ENCODE data around the gene POC1A. TPM values are rescaled to one million over a fixed set of nuclear protein-coding genes. Genes with fewer than 3 reads are reported as not detected.

Gene POC1A
- total and polyA plus RNA-seq, 9 of the 15 experiments (the other 6 are each of a cell fraction or from before 2014, with no cell fraction given): 7.2 to 17.5 (median 12.1) TPM

DNA sequence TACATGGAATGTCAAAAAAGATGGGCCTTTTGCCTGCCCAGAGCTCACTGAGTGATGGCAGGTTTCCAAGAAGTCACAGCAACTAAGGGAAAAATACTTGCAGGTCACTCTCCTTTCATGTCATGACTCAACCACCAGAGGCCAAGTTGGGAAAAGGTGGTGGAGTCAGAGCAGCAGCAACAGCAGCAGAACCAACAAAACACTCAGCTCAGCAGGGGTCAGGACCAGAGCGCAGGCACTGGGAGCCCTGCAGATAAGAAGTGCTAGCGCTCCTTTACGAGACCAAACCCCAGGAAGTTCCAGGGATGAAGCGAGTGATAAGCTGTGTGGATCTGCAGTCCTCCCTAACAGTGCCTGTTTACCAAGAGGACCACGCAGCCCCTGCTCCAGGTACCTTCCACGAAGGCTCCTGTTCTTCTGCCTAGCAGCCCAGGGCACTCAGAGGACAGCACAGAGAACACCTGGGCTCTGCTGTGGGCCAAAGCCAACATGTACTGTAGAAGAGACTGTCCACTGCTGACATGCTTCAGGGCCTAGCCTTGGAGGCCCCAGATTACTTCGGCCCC lies 26.0 kb downstream of the POC1A start (continued):
- TF ChIP-seq, protein P1, sequence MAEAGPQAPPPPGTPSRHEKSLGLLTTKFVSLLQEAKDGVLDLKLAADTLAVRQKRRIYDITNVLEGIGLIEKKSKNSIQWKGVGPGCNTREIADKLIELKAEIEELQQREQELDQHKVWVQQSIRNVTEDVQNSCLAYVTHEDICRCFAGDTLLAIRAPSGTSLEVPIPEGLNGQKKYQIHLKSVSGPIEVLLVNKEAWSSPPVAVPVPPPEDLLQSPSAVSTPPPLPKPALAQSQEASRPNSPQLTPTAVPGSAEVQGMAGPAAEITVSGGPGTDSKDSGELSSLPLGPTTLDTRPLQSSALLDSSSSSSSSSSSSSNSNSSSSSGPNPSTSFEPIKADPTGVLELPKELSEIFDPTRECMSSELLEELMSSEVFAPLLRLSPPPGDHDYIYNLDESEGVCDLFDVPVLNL (CRISPR knock-in tag; IDR thresholded peaks at IDR 0.05; ENCODE audit: low read depth): no peak
- TF ChIP-seq, protein P2, sequence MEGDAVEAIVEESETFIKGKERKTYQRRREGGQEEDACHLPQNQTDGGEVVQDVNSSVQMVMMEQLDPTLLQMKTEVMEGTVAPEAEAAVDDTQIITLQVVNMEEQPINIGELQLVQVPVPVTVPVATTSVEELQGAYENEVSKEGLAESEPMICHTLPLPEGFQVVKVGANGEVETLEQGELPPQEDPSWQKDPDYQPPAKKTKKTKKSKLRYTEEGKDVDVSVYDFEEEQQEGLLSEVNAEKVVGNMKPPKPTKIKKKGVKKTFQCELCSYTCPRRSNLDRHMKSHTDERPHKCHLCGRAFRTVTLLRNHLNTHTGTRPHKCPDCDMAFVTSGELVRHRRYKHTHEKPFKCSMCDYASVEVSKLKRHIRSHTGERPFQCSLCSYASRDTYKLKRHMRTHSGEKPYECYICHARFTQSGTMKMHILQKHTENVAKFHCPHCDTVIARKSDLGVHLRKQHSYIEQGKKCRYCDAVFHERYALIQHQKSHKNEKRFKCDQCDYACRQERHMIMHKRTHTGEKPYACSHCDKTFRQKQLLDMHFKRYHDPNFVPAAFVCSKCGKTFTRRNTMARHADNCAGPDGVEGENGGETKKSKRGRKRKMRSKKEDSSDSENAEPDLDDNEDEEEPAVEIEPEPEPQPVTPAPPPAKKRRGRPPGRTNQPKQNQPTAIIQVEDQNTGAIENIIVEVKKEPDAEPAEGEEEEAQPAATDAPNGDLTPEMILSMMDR (IDR thresholded peaks at IDR 0.05 in 2 of 3, conservative IDR thresholded peaks at IDR 0.05 in 1 of 3; ENCODE audit: insufficient read depth in 2 of 3, low read depth in 1 of 3, low read length in 3 of 3): peak in 2 of 3 experiments; percentile 28 to 30; a peak in 4 of 6 replicates
- TF ChIP-seq PCBP2 (IDR thresholded peaks at IDR 0.05; ENCODE audit: low read depth, low read length, poor library complexity, severe bottlenecking): no peak
- no peak for TF ChIP-seq ZNF224 (CRISPR knock-in tag; IDR thresholded peaks at IDR 0.05)
- no peak for TF ChIP-seq TCFL5 (CRISPR knock-in tag; conservative IDR thresholded peaks at IDR 0.05)
- TF ChIP-seq JUNB (CRISPR knock-in tag; conservative IDR thresholded peaks at IDR 0.05): no peak
- TF ChIP-seq EP300 (IDR thresholded peaks at IDR 0.05; ENCODE audit: low read length): peak; percentile 57; the same call in 1 of the 2 replicates
- no peak for TF ChIP-seq PHB2 (IDR thresholded peaks at IDR 0.05; ENCODE audit: low read depth)
- no peak for TF ChIP-seq CHD2 (IDR thresholded peaks at IDR 0.05; ENCODE audit: low read depth, low read length)
- TF ChIP-seq ZNF668 (CRISPR knock-in tag; IDR thresholded peaks at IDR 0.05): no peak
- TF ChIP-seq PTTG1 (tag; IDR thresholded peaks at IDR 0.05; ENCODE audit: low read depth): no peak
- TF ChIP-seq PHF20 (IDR thresholded peaks at IDR 0.05; ENCODE audit: partially characterized antibody): no peak
- no peak for TF ChIP-seq CBX2 (IDR thresholded peaks at IDR 0.05; ENCODE audit: insufficient read depth, low read length, poor library complexity, severe bottlenecking)
- no peak for TF ChIP-seq ZBTB17 (CRISPR knock-in tag; IDR thresholded peaks at IDR 0.05)
- no peak for TF ChIP-seq ZNF707 (CRISPR knock-in tag; conservative IDR thresholded peaks at IDR 0.05)
- TF ChIP-seq FOXJ2 (tag; IDR thresholded peaks at IDR 0.05): no peak
- no peak for TF ChIP-seq JUN (IDR thresholded peaks at IDR 0.05; ENCODE audit: borderline replicate concordance, low read depth, low read length)
- no peak for TF ChIP-seq JUN (CRISPR knock-in tag; IDR thresholded peaks at IDR 0.05; ENCODE audit: borderline replicate concordance)
- TF ChIP-seq SRSF3 (IDR thresholded peaks at IDR 0.05; ENCODE audit: insufficient read depth, low read length): no peak
- TF ChIP-seq, protein P3, sequence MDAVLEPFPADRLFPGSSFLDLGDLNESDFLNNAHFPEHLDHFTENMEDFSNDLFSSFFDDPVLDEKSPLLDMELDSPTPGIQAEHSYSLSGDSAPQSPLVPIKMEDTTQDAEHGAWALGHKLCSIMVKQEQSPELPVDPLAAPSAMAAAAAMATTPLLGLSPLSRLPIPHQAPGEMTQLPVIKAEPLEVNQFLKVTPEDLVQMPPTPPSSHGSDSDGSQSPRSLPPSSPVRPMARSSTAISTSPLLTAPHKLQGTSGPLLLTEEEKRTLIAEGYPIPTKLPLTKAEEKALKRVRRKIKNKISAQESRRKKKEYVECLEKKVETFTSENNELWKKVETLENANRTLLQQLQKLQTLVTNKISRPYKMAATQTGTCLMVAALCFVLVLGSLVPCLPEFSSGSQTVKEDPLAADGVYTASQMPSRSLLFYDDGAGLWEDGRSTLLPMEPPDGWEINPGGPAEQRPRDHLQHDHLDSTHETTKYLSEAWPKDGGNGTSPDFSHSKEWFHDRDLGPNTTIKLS (IDR thresholded peaks at IDR 0.05; ENCODE audit: borderline replicate concordance, low read depth): no peak
- 0 out of 2 replicates have a peak, but pooled peaks have one; percentile 31 for TF ChIP-seq GATAD2A (IDR thresholded peaks at IDR 0.05)
- TF ChIP-seq ZBED1 (IDR thresholded peaks at IDR 0.05): peak; percentile 86
- TF ChIP-seq, protein P4, sequence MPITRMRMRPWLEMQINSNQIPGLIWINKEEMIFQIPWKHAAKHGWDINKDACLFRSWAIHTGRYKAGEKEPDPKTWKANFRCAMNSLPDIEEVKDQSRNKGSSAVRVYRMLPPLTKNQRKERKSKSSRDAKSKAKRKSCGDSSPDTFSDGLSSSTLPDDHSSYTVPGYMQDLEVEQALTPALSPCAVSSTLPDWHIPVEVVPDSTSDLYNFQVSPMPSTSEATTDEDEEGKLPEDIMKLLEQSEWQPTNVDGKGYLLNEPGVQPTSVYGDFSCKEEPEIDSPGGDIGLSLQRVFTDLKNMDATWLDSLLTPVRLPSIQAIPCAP (CRISPR knock-in tag; IDR thresholded peaks at IDR 0.05; ENCODE audit: borderline replicate concordance): no peak
- no peak for TF ChIP-seq MCM7 (IDR thresholded peaks at IDR 0.05)
- TF ChIP-seq TEAD1 (CRISPR knock-in tag; IDR thresholded peaks at IDR 0.05): no peak
- no peak for TF ChIP-seq ILF3 (IDR thresholded peaks at IDR 0.05; ENCODE audit: borderline replicate concordance)

Measured in K562 (cell line).